SH-SY5Y (cell line): ENCODE measurements around the gene GRAMD1B.

Experiments used
- GATA2 ChIP-seq: IDR thresholded peaks from 2 replicates; pipeline ENCODE4 v1.6.1; 2011; ENCODE audit warnings: mild to moderate bottlenecking, low read depth, low read length
- GATA3 ChIP-seq: IDR thresholded peaks from 2 replicates; pipeline ENCODE4 v1.6.1; 2011; ENCODE audit warnings: low read depth, mild to moderate bottlenecking, low read length, moderate library complexity

DNA sequence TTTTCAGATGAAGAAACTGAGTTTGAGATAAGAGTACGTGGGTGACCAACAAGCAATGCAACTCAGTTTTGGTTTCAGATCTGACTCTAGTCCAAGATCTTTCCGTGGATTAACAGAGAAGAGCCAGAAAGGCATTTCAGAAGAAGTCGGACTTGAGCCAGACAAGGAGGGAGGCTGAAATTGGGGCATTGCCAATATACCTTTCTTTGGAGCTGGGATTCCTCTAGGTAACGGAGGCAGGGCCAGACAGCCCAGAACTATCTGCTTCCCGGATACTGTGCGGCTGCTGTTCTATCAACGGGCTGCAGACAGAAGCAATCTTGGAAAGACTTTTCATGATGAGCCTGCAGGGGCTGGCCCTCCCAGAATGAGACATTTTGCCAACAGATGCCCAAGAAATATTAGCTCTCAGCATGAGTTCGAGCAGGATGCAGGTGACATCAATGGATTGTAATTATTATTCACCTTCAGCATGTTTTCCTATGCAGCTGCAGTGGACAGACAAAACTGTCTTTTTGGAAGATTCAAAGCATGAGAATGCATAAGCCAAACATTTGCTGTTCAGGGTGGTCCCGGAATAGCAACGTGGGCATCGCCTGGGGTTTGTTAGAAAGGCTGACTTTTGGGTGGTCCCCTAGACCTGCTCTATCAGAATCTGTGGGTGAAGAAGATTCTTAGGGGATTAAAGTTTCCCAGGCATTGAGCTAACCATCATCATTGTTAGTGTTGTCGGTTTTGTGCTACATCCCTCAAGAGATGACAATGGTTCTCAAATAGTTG is 128.7 kb downstream of the GRAMD1B start:
- TF ChIP-seq GATA3 (no peak), GATA2 (no peak)
